GM12864 (cell line): ENCODE measurements around the gene GBGT1.
"Not testable (repeated sequence)": the region's sequence is repeated elsewhere in the genome, so short reads cannot be mapped to it uniquely, and the experiment has no call there.

Experiments
- DNase-seq: peaks from one replicate; pipeline ENCODE4 v3.0.0-alpha.2; 2011; ENCODE audit warnings: low read depth
- H3K4me3 ChIP-seq: 2 replicates; pipeline ENCODE4 v1.5.1; 2011; ENCODE audit warnings: mild to moderate bottlenecking, low read depth, low read length, control low read depth
- CTCF ChIP-seq: IDR thresholded peaks from 2 replicates; pipeline ENCODE4 v1.5.1; 2011; ENCODE audit warnings: low read depth, mild to moderate bottlenecking, moderate library complexity, low read length, control low read depth, inconsistent platforms; ENCODE audit errors: missing control alignments

Gene GBGT1

GRCh38 chr9:133180953-133181352, 17.2 kb upstream of the GBGT1 start:
- no peak for TF ChIP-seq CTCF
- H3K4me3 ChIP-seq, result no peak overlapping the region
- DNase-seq, result no peak

GRCh38 chr9:133173056-133173455, 9.3 kb upstream of the GBGT1 start:
- no peak overlapping the region for H3K4me3 ChIP-seq
- DNase-seq, result no peak
- TF ChIP-seq CTCF, result no peak

- no peak for TF ChIP-seq CTCF
- DNase-seq, result no peak
- H3K4me3 ChIP-seq, result no peak overlapping the region
Observed at GRCh38 chr9:133171161-133171961, 7.6 kb upstream of the GBGT1 start.

GRCh38 chr9:133170716-133171115, 7.0 kb upstream of the GBGT1 start:
- no peak for DNase-seq
- no peak for TF ChIP-seq CTCF
- no peak overlapping the region for H3K4me3 ChIP-seq

- not testable (repeated sequence) for DNase-seq, H3K4me3 ChIP-seq
Observed at GRCh38 chr9:133169687-133170086, 6.0 kb upstream of the GBGT1 start.

GRCh38 chr9:133169102-133169501, 5.4 kb upstream of the GBGT1 start:
- H3K4me3 ChIP-seq, result no peak overlapping the region
- DNase-seq, result no peak
- TF ChIP-seq CTCF, result no peak

GRCh38 chr9:133168432-133168831, 4.7 kb upstream of the GBGT1 start:
- no peak for TF ChIP-seq CTCF
- H3K4me3 ChIP-seq, result no peak overlapping the region
- DNase-seq, result no peak

GRCh38 chr9:133167769-133168168, 4.1 kb upstream of the GBGT1 start:
- TF ChIP-seq CTCF, result no peak
- H3K4me3 ChIP-seq, result no peak overlapping the region
- DNase-seq, result no peak
